Common myeloid progenitor, CD34-positive (primary cell): Measurements from ENCODE around the gene ASRGL1. TPM values are rescaled to one million over a fixed set of nuclear protein-coding genes. Genes with fewer than 3 reads are reported as not detected.
A peak's percentile ranks its signal among the peaks of the same experiment; 100 is the strongest.

Source experiments
- CTCF ChIA-PET: fragments of 350-600 bp; sonication (Branson Sonifier 250); formaldehyde crosslinking; loops from one replicate; lab custom pipeline; 2021; ENCODE audit warnings: antibody characterized with exemption; lab: Charles Lee
- POLR2A ChIA-PET: fragments of 350-600 bp; sonication (Branson Sonifier 250); formaldehyde crosslinking; loops from one replicate; lab custom pipeline; 2021; ENCODE audit warnings: antibody characterized with exemption; lab: Charles Lee
- DNase-seq, 3 donors: peaks; one replicate each; pipeline versions ENCODE4 v3.0.0 to v3.0.0-alpha.2; 2013
- H3K27ac ChIP-seq, 2 experiments: 1 replicate in 1 of 2; 2 replicates in 1 of 2; pipeline ENCODE4 v1.7.0; 2013; ENCODE audit warnings: inconsistent platforms in 2 of 2, low read length in 2 of 2, mild to moderate bottlenecking in 2 of 2, low read depth in 1 of 2, moderate library complexity in 1 of 2; ENCODE audit not compliant: severe bottlenecking in 2 of 2, insufficient read depth in 1 of 2, poor library complexity in 1 of 2
- H3K27me3 ChIP-seq, 5 experiments: replicated peaks in 2 of 5; 1 replicate in 3 of 5; 2 replicates in 2 of 5; pipeline versions ENCODE4 v1.6.1 to v1.7.0; 2013; ENCODE audit warnings: low read length in 4 of 5, mild to moderate bottlenecking in 2 of 5, moderate library complexity in 2 of 5, inconsistent platforms in 1 of 5; ENCODE audit not compliant: insufficient read depth in 5 of 5, control insufficient read depth in 4 of 5
- H3K36me3 ChIP-seq, 4 experiments: 1 replicate in 2 of 4; 2 replicates in 2 of 4; pipeline versions ENCODE4 v1.6.1 to v1.7.0; 2013; ENCODE audit warnings: low read length in 3 of 4, control low read depth in 1 of 4, mild to moderate bottlenecking in 1 of 4; ENCODE audit not compliant: control insufficient read depth in 4 of 4, insufficient read depth in 4 of 4
- H3K4me1 ChIP-seq, 4 experiments: 1 replicate in 3 of 4; 2 replicates in 1 of 4; pipeline versions ENCODE4 v1.6.1 to v1.7.1; 2013; ENCODE audit warnings: low read length in 3 of 4, mild to moderate bottlenecking in 3 of 4, control low read depth in 1 of 4, inconsistent platforms in 1 of 4, moderate library complexity in 1 of 4; ENCODE audit not compliant: control insufficient read depth in 4 of 4, insufficient read depth in 4 of 4; ENCODE audit errors: control extremely low read depth in 1 of 4
- H3K4me3 ChIP-seq, 7 experiments: 1 replicate in 4 of 7; 2 replicates in 3 of 7; pipeline versions ENCODE4 v1.5.1 to v1.7.0; 2013; ENCODE audit warnings: mild to moderate bottlenecking in 7 of 7, low read length in 6 of 7, moderate library complexity in 6 of 7, inconsistent platforms in 2 of 7, low read depth in 2 of 7, control low read depth in 1 of 7; ENCODE audit not compliant: insufficient read depth in 4 of 7, control insufficient read depth in 1 of 7; ENCODE audit errors: extremely low read depth in 1 of 7
- H3K9me3 ChIP-seq, 5 experiments: 1 replicate in 4 of 5; 2 replicates in 1 of 5; pipeline versions ENCODE4 v1.6.1 to v1.7.1; 2013; ENCODE audit warnings: low read length in 4 of 5, mild to moderate bottlenecking in 2 of 5, inconsistent platforms in 1 of 5, low read depth in 1 of 5, moderate library complexity in 1 of 5; ENCODE audit not compliant: control insufficient read depth in 4 of 5, insufficient read depth in 2 of 5; ENCODE audit errors: control extremely low read depth in 1 of 5
- WGBS: methylation state at CpG from one replicate; pipeline ENCODE4 v1.1.5; 2013; ENCODE audit not compliant: insufficient coverage; 5-methylcytosine and 5-hydroxymethylcytosine counted together
- polyA plus RNA-seq: library from polyadenylated mRNA; unstranded; fragments of 120-200 nt; gene quantifications from one replicate; pipeline ENCODE4 v1.2.1, GENCODE V29; 2013

ASRGL1 gene
- 14.6 TPM for polyA plus RNA-seq

- peak; percentile 59 to 72 (median 71) for DNase-seq
- Histone ChIP-seq H3K36me3 (no peaks in the 10 kb centered on the region), H3K27me3 (peaks cover 0 to 5% (median 0%) of the 10 kb centered on the region in 5 experiments), H3K27ac (no peak within 1 kb of the TSS), H3K4me1 (peaks cover 3 to 17% (median 13%) of the 10 kb centered on the region in 4 experiments), H3K9me3 (no peaks in the 10 kb centered on the region), H3K4me3 (peak within 1 kb of the TSS; percentile 61 to 85 (median 77))
- ChIA-PET POLR2A (interaction anchor here (1.0 kb wide), 1 partner anchor 38 kb away, joined by 4 read pairs; no protein-coding TSS in a partner anchor), CTCF (interaction anchor here (0.5 to 9.0 kb wide), 5 partner anchors 10 to 431 kb away, joined by 3 to 109 read pairs (median 4); no protein-coding TSS in a partner anchor)
- WGBS, result under 1% methylated on average over 84 of the region's 98 CpGs
Measured at GRCh38 chr11:62337303-62338181, at the start of gene ASRGL1. TSS of gene ASRGL1 (plus strand) at chr11:62337448. CDS start at chr11:62337978, 530 bp downstream.

- ChIA-PET POLR2A (no interaction called here), CTCF (no interaction called here)
- no peaks in the 10 kb centered on the region for H3K4me1 ChIP-seq
- H3K36me3 ChIP-seq, result no peaks in the 10 kb centered on the region
- DNase-seq, result peak; percentile 9 to 58 (median 51)
- WGBS, result 29% methylated on average over 1 of the region's 2 CpGs
- no peak overlapping the region for H3K27ac ChIP-seq
- H3K9me3 ChIP-seq, result no peaks in the 10 kb centered on the region
- H3K27me3 ChIP-seq, result peaks cover 0 to 25% (median 2%) of the 10 kb centered on the region in 5 experiments
- H3K4me3 ChIP-seq, result no peak overlapping the region
Measured at GRCh38 chr11:62295504-62295903, 41.7 kb upstream of the ASRGL1 start.

- Histone ChIP-seq H3K27ac (no peak within 1 kb of the TSS), H3K27me3 (peaks cover 0 to 27% (median 8%) of the 10 kb centered on the region in 5 experiments), H3K36me3 (no peaks in the 10 kb centered on the region), H3K9me3 (no peaks in the 10 kb centered on the region), H3K4me1 (no peaks in the 10 kb centered on the region), H3K4me3 (no peak within 1 kb of the TSS)
- ChIA-PET POLR2A (no interaction called here), CTCF (interaction anchor here (2.4 kb wide), 1 partner anchor 11 kb away, joined by 11 read pairs; no protein-coding TSS in a partner anchor)
- DNase-seq, result no peak
- WGBS, result 85% methylated on average over 7 of the region's 7 CpGs
Measured at GRCh38 chr11:62298975-62299374, 38.3 kb upstream of the ASRGL1 start, which contains the start of gene SCGB1D4. TSS of gene SCGB1D4 (minus strand) at chr11:62299075. CDS start at chr11:62299010, 65 bp downstream.

- CTCF ChIA-PET, result interaction anchor here (1.0 kb wide), 1 partner anchor 108 kb away, joined by 3 read pairs; no protein-coding TSS in a partner anchor
Measured at GRCh38 chr11:62306227-62306626, 31.0 kb upstream of the ASRGL1 start.

GRCh38 chr11:62307950-62308349 lies 29.3 kb upstream of the ASRGL1 start:
- DNase-seq, result no peak
- Histone ChIP-seq H3K27me3 (peaks cover 0 to 6% (median 2%) of the 10 kb centered on the region in 5 experiments), H3K27ac (no peak overlapping the region), H3K36me3 (no peaks in the 10 kb centered on the region), H3K4me3 (no peak overlapping the region), H3K9me3 (peaks cover 0 to 6% (median 0%) of the 10 kb centered on the region in 5 experiments), H3K4me1 (peaks cover 0 to 9% (median 5%) of the 10 kb centered on the region in 4 experiments)
- ChIA-PET POLR2A (no interaction called here), CTCF (no interaction called here)

More at GRCh38 chr11:62306227-62306626, 31.0 kb upstream of the ASRGL1 start:
- H3K4me3 ChIP-seq, result no peak overlapping the region
- H3K4me1 ChIP-seq, result peaks cover 0 to 3% (median 1%) of the 10 kb centered on the region in 4 experiments
- H3K9me3 ChIP-seq, result peaks cover 0 to 6% (median 0%) of the 10 kb centered on the region in 5 experiments
- no peak for DNase-seq
- no peaks in the 10 kb centered on the region for H3K36me3 ChIP-seq
- H3K27me3 ChIP-seq, result peaks cover 0 to 10% (median 4%) of the 10 kb centered on the region in 5 experiments
- 65% methylated on average over 4 of the region's 6 CpGs for WGBS
- H3K27ac ChIP-seq, result no peak overlapping the region
- POLR2A ChIA-PET, result no interaction called here

- Histone ChIP-seq H3K4me1 (peaks cover 0 to 9% (median 5%) of the 10 kb centered on the region in 4 experiments), H3K27ac (no peak overlapping the region), H3K9me3 (peaks cover 0 to 6% (median 0%) of the 10 kb centered on the region in 5 experiments), H3K36me3 (no peaks in the 10 kb centered on the region), H3K27me3 (peaks cover 0 to 7% (median 4%) of the 10 kb centered on the region in 5 experiments), H3K4me3 (no peak overlapping the region)
- POLR2A ChIA-PET, result no interaction called here
- 29% methylated on average over 5 of the region's 7 CpGs for WGBS
- CTCF ChIA-PET, result interaction anchor here (1.0 to 3.8 kb wide), 3 partner anchors 10 to 138 kb away, joined by 3 to 11 read pairs (median 5); partner anchors contain the start of gene SCGB1D4
- DNase-seq, result peak; percentile 31 to 89 (median 84)
Measured at GRCh38 chr11:62309991-62310390, 27.3 kb upstream of the ASRGL1 start.
